Smooth muscle cell (in vitro differentiated cells): Measurements from ENCODE around the gene PIGW. TPM values are rescaled to one million over a fixed set of nuclear protein-coding genes. Genes with fewer than 3 reads are reported as not detected.

ENCODE experiments used
- DNase-seq: peaks from one replicate; lab custom pipeline; 2025; ENCODE audit not compliant: unreplicated experiment; lab: John Stamatoyannopoulos, UW
- H2AFZ ChIP-seq: fragments of 200-600 bp; sonication (generic); 2 replicates; pipeline ENCODE4 v1.6.0; 2016; ENCODE audit warnings: antibody characterized with exemption, low read depth, mild to moderate bottlenecking
- H3F3A ChIP-seq: fragments of 200-600 bp; sonication (generic); 2 replicates; pipeline ENCODE4 v1.6.0; 2017; ENCODE audit warnings: antibody characterized with exemption, low read depth
- H3K27ac ChIP-seq: fragments of 200-600 bp; sonication (generic); 2 replicates; pipeline ENCODE4 v1.5.1; 2016; ENCODE audit warnings: low read depth, mild to moderate bottlenecking
- H3K27me3 ChIP-seq: fragments of 200-600 bp; sonication (generic); 2 replicates; pipeline ENCODE4 v1.6.1; 2016; ENCODE audit warnings: low read depth, mild to moderate bottlenecking
- H3K36me3 ChIP-seq: fragments of 200-600 bp; sonication (generic); 2 replicates; pipeline ENCODE4 v1.5.1; 2016; ENCODE audit warnings: low read depth
- H3K4me1 ChIP-seq: fragments of 200-600 bp; sonication (generic); 2 replicates; pipeline ENCODE4 v1.5.1; 2016; ENCODE audit warnings: low read depth
- H3K4me2 ChIP-seq: fragments of 200-600 bp; sonication (generic); 2 replicates; pipeline ENCODE4 v1.6.0; 2016; ENCODE audit warnings: mild to moderate bottlenecking
- H3K4me3 ChIP-seq: fragments of 200-600 bp; sonication (generic); 2 replicates; pipeline ENCODE4 v1.5.1; 2016; ENCODE audit warnings: mild to moderate bottlenecking
- H3K79me2 ChIP-seq: fragments of 200-600 bp; sonication (generic); 2 replicates; pipeline ENCODE4 v1.6.0; 2016; ENCODE audit warnings: low read depth, mild to moderate bottlenecking
- H3K9ac ChIP-seq: fragments of 200-600 bp; sonication (generic); 2 replicates; pipeline ENCODE4 v1.6.0; 2016; ENCODE audit warnings: low read depth
- H3K9me3 ChIP-seq: fragments of 200-600 bp; sonication (generic); replicated peaks from 2 replicates; pipeline ENCODE4 v1.5.1; 2016; ENCODE audit warnings: low read depth
- H4K20me1 ChIP-seq: fragments of 200-600 bp; sonication (generic); 2 replicates; pipeline ENCODE4 v1.6.0; 2016; ENCODE audit warnings: low read depth
- CTCF ChIP-seq: fragments of 200-600 bp; sonication (generic); IDR thresholded peaks from 2 replicates; pipeline ENCODE4 v1.5.1; 2017; ENCODE audit warnings: borderline replicate concordance, mild to moderate bottlenecking, antibody characterized with exemption; ENCODE audit not compliant: insufficient read depth, poor library complexity, severe bottlenecking
- WGBS: methylation state at CpG from one replicate; pipeline ENCODE4 v1.1.7; 2016; ENCODE audit warnings: low lambda C conversion rate; 5-methylcytosine and 5-hydroxymethylcytosine counted together
- polyA plus RNA-seq: library from polyadenylated mRNA; unstranded; fragments of >200 nt; fragmentation: Nextera tagmentation; extraction: Ambion mirVana; gene quantifications from 2 replicates; pipeline ENCODE4 v1.2.1, GENCODE V29; 2016
- total RNA-seq: library from RNA; depleted of rRNA; stranded (reverse); fragments of >200 nt; gene quantifications from 2 replicates; pipeline ENCODE4 v1.2.3, GENCODE V29; 2014

The PIGW gene
- total and polyA plus RNA-seq, 2 experiments from 2014 or later: 2.3 to 4.5 TPM

DNA sequence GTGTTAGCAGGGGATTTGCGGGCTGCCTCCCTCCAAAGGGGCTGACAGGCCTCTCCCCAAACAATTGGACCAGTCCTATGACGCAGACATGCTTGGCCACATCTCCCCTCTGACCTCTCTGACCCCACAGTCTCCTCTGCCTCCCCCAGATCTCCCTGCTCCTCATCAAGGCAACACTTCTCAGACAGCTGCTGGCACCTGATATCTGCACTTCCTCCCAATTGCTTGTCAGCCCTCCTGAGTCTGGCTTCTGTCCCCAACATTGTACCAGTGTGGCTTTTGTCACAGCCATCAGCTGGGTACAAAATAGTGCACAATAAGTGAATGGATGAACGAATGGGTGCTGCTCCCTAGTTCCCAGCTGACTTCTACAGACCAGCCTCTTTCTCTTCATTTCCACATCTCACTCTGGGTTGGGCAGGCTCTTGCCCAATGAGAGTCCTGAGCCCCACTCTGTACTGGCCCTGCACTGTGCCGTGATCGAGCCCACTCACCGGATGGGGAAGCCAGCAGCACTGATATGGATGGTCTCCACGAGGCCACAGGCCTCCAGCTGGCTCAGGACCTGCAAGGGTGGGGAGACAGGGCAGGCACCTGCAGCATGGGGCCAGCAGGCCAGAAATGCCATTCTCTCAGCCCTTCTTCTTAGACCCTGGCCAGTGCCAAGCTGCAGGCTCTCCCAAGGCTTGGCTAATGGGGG lies 31.2 kb upstream of the PIGW start:
- Histone ChIP-seq H3K27ac (no peak overlapping the region), H3K79me2 (no peaks in the 10 kb centered on the region), H4K20me1 (no peaks in the 10 kb centered on the region), H3K9ac (no peak overlapping the region), H2AFZ (no peak overlapping the region), H3K4me1 (no peaks in the 10 kb centered on the region), H3K4me2 (no peak overlapping the region), H3K27me3 (no peaks in the 10 kb centered on the region), H3F3A (no peaks in the 10 kb centered on the region), H3K4me3 (no peak overlapping the region), H3K9me3 (no peaks in the 10 kb centered on the region), H3K36me3 (peaks cover 2% of the 10 kb centered on the region)
- 96% methylated on average over 7 of the region's 7 CpGs for WGBS
- no peak for DNase-seq
- no peak for TF ChIP-seq CTCF

DNA sequence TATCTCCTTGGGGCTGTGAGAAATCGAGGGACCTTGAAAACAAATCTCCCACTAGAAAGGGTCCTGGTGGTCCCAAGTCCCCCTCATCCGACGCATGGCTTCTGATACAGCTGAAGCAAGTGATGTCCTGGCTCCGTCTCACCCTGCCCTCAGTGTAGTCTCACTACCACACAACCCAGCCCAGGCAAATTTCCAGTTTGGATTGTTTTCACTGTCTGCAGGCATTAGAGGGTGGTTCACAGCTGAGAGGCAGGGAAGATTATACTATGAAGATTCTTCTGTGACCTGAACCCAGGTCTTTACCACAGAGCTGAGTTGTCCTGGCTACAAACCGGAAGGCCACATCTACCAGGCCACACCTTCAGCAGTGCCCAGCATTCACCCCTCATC lies 30.6 kb upstream of the PIGW start:
- Histone ChIP-seq H4K20me1 (no peaks in the 10 kb centered on the region), H3K27ac (no peak overlapping the region), H3K27me3 (no peaks in the 10 kb centered on the region), H3K79me2 (no peaks in the 10 kb centered on the region), H2AFZ (no peak overlapping the region), H3K9ac (no peak overlapping the region), H3K4me2 (no peak overlapping the region), H3K4me3 (no peak overlapping the region), H3F3A (no peaks in the 10 kb centered on the region), H3K4me1 (no peaks in the 10 kb centered on the region), H3K9me3 (no peaks in the 10 kb centered on the region), H3K36me3 (peaks cover 2% of the 10 kb centered on the region)
- no peak for TF ChIP-seq CTCF
- 98% methylated on average over 4 of the region's 5 CpGs for WGBS
- no peak for DNase-seq

- TF ChIP-seq CTCF: no peak
- H3K36me3 ChIP-seq: peaks cover 2% of the 10 kb centered on the region
- no peaks in the 10 kb centered on the region for H3K4me1 ChIP-seq
- H3K79me2 ChIP-seq: no peaks in the 10 kb centered on the region
- no peaks in the 10 kb centered on the region for H3F3A ChIP-seq
- WGBS: 97% methylated on average over 7 of the region's 8 CpGs
- no peak overlapping the region for H3K4me2 ChIP-seq
- DNase-seq: no peak
- no peak overlapping the region for H3K4me3 ChIP-seq
- no peaks in the 10 kb centered on the region for H3K9me3 ChIP-seq
- no peak overlapping the region for H3K9ac ChIP-seq
- no peaks in the 10 kb centered on the region for H3K27me3 ChIP-seq
- no peak overlapping the region for H3K27ac ChIP-seq
- H4K20me1 ChIP-seq: no peaks in the 10 kb centered on the region
- H2AFZ ChIP-seq: no peak overlapping the region
Measured at GRCh38 chr17:36505171-36505570, 29.6 kb upstream of the PIGW start.

- Histone ChIP-seq H4K20me1 (no peaks in the 10 kb centered on the region), H3K4me1 (no peaks in the 10 kb centered on the region), H3K79me2 (no peaks in the 10 kb centered on the region), H3K4me2 (no peak overlapping the region), H3K4me3 (no peak overlapping the region), H2AFZ (no peak overlapping the region), H3K27me3 (no peaks in the 10 kb centered on the region), H3K36me3 (peaks cover 2% of the 10 kb centered on the region), H3F3A (no peaks in the 10 kb centered on the region), H3K27ac (no peak overlapping the region), H3K9me3 (no peaks in the 10 kb centered on the region), H3K9ac (no peak overlapping the region)
- WGBS: 93% methylated on average over 6 of the region's 6 CpGs
- TF ChIP-seq CTCF: no peak
- DNase-seq: no peak
Measured at GRCh38 chr17:36506249-36506826, 28.4 kb upstream of the PIGW start.
